HG02678 (cell line): ENCODE results near the gene GYPC.
"Not testable (repeated sequence)": the region's sequence is repeated elsewhere in the genome, so short reads cannot be mapped to it uniquely, and the experiment has no call there.

ENCODE experiments used
- ATAC-seq: cut with Tn5 transposase; IDR thresholded peaks from one replicate; pipeline ENCODE4 v1.9.1; 2021; ENCODE audit warnings: mild to moderate bottlenecking, moderate library complexity; ENCODE audit not compliant: unreplicated experiment

Gene GYPC

DNA sequence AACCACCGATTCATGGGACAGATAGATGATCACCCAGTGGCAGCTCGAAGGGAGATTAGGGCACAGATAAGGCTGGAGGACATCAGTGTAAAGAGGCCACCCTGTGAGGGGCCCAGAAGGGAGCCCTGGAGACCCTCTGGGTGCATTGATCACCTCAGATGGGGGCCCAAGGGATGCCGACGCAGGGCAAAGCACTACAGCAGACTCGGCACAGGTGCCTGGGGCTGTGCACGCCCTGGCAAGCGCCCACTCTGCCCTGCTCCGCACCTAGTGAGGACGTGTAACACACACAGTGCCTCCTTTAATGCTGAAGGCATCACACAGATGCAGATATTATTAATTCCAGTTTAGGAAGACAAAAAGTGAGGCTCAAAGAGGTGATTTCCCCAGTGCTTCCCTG lies 9.5 kb downstream of the GYPC start:
- ATAC-seq, result no peak

- no peak for ATAC-seq
Observed at GRCh38 chr2:126668254-126668653, 12.3 kb downstream of the GYPC start.

DNA sequence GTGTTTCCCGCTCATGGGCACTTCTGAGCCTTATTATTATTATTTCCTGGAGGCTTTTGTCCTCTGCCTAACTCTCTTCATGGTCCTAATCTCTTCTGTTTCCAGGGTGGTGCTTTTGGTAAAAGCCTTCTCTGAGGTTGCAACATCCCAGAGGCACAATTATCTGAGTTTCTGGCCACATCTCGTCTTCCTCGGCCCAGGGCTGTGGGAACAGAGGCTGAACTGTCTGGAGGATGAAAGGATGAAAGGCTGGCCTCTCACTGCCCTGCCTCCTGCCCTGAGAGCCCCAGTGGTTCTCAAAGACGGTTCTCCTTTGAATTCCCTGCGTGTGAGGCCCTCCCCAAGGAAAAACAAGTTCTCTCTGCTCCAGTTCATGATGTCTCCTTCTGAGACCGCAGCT lies 13.8 kb downstream of the GYPC start:
- no peak for ATAC-seq

DNA sequence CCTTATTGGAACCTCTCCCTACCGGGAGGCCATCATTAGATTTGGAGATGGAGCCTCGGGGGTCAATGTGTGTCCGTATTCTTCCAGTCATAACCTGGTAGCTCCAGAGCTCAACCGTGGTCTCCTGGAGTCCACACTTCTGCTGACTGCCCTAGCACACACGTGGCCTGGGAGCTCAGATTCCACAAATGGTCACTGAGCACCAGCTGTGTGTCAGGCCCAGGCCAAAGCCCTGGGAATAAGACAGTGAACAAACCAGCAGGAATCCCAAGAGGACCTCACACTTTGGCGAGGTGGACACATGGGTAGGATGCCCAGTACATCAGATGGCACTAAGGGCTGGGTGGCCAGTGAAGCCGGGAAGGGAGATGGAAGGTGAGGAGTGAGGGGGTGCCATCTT lies 15.5 kb downstream of the GYPC start:
- ATAC-seq, result no peak

- ATAC-seq, result no peak
Observed at GRCh38 chr2:126672980-126673605, 17.1 kb downstream of the GYPC start.

DNA sequence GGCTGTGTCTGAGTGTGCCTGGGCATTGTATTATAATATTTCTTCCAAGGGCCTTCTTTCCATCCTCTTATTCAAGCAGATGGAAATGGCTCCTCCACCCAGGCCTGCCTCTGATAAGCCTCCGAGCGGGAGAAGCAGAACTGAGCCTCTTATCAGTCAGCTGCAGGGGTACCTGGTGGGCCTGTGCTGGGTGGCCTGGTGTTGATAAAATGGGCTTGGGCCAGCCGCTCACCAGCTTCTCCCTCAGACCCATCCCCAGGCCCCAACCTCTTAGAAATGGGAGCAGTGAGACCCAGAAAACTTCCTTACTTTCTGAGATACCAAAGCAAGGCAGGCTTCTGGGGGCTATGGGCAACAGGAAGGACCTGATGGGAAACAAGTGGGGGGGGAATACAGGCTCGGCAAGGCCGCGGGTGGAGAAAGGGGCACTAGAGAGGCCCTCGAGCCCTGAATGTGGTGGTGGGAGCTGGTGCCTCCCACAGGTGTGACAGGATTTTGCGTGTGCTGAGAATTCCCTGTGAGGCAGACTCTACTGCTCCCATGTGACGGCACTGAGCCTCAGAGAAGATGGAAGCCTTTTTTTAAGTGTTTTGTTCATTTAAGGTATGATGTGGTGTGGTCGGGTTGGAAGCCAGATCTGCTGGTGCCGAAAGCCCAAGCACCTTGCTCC lies 18.3 kb downstream of the GYPC start:
- no peak for ATAC-seq

DNA sequence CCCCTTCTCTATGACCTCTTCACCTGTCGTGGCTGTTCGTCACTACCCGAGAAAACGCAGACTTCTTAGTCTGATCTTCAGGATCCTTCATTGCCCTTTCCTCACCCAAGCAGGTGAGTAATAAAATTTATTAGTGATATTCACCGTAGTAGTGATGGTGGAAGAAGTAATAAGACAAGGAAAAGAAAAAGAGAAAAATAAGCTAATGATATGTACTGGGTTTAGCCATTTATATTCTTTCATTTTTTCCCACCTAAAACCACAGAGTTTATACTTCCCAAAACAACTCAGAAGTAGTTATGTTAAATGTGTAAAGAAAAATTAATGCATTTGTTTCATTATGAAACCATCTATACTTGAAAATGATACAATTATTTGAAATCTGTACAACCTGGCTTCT lies 19.7 kb downstream of the GYPC start:
- ATAC-seq, result no peak

DNA sequence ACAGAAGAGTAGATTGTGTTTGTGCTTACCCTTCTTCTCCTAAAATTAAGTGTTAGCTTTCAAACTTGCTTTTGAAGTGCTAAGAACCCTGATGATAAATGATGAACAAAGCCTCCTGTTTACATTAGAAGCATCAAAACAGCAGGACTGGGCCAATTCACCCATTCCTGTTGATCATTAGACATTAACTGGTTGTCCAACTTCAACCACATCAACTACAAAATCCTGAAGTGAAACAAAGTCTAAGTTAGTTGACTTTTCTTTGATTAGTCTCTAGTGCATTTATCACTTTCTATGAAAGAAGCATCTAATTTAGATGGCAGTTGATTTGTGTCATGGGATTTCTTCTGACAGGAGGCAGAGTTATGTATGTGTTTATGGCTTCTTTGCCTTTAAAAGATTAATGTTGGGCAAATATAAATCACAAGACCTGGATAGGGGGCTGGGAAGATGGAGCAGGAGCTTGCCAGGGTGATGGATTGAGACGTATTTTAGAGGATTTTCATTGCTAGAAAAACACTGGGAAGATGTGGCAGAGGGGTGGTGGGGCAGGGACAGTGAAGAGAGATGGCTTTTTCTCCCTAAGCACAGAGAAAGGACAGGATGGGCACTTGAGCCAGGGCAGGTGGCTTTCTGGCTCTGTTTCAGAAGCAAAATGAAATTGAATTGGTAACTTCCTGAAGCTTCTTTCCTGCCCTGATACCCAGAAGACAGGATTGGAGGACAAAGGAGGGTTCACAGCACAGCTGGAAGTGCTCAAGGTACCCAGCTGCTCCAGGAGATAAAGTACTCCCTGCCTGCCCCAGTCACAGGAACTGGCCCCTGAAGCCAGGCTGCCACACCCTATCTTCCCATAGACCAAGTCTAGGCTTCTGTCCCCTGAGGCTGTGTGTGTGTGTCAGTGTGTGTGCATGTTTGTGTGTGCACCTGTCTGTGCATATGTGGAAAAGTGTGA lies 20.5 kb downstream of the GYPC start:
- no peak for ATAC-seq

GRCh38 chr2:126677176-126677538 lies 21.2 kb downstream of the GYPC start:
- ATAC-seq, result no peak

DNA sequence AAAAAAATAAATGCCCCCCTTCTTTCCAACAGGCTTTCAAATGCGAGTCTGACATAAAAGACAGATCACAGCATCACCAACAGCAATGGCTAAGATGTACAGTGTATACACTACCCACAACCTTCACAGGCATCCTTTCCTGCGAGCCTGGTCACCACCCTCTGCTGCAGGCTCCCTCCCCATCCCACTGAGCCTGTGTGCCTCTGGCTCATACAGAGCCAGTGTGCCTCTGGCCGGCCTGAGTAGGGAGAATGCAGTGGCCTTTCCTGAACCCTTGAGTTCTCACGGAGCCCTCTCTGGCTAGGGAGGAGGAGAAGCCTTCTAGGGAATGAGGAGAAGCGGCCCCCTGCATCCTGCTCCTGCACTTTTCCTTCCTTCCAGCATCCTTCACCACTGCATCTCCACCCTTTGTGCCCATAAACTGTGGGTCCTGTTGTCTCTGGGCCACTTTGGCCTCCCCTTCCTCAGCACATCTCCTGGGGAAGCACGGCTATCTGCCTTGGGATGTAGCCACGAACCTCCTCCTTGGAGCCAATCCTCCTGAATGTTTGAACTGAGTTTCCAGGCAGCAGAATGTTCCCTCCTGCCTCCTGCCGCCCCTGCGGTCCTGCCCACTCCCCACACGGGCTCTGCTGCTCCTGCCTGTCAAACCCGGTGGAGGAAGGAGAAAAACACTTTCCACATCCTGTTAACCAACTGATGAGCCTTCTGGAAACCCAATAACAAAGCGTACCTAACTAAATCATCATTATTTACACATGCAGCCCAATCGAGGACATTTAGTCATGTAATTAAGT lies 22.5 kb downstream of the GYPC start:
- no peak for ATAC-seq

DNA sequence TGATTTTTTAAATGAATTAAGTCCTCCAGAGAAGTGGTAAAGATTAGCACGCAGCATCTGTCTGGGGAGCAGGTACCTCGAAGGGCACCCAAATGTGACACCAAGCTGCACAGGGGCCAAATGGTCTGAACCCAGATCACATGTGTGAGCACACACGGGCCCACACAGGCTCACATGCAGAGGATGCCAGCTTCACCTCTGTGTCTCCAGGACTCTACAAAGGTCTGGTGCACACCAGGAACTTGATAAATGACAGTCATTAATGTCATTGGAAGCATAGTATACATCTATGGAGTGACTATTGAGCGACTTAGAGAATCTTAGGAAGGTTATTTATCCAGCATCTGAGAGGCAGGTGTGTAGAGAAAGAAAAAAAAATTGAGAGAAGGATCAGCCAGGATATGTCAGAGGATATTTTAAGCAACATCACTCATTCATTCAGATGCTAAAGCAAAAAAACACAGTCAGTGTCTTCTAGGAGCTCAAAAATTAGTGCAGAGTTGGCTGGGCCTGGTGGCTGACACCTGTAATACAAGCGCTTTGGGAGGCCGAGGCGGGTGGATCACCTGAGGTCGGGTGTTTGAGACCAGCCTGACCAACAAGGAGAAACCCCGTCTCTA lies 23.2 kb downstream of the GYPC start:
- ATAC-seq, result no peak

DNA sequence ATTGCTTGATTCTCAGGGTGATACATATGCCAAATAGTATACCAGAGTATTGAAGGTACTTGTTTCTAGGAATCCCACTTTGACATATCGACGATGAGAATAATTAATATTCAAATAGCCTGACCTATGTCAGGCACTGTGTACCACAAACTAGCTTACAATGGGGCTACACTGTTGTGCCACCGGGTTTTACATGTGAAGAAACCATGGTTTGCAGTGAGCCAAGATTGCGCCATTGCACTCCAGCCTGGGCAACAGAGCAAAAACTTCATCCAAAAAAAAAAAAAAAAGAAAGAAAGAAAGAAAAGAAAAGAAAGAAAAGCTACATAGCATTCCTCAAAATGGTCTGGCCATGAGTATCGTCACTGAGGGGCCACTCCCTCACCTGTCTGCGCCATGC lies 25.5 kb downstream of the GYPC start:
- no peak for ATAC-seq

DNA sequence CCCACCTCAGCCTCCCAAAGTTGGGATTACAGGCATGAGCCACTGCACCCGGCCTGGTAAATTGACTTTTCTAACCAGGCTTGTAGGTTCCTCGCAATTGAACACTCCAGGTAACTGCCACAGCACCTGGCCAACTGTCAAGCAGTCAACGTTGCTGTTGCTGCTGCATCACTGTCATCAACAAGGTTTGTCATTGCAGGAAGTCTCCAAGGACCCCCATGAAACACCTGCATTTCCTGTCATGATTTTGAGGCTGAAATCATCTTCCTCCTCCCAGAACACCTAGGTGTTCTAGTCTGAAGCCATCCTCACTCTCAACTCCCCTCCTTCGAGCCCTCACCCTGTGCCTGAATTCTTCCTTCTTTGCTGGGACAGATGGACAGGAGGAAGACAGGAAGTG lies 29.7 kb downstream of the GYPC start:
- no peak for ATAC-seq

DNA sequence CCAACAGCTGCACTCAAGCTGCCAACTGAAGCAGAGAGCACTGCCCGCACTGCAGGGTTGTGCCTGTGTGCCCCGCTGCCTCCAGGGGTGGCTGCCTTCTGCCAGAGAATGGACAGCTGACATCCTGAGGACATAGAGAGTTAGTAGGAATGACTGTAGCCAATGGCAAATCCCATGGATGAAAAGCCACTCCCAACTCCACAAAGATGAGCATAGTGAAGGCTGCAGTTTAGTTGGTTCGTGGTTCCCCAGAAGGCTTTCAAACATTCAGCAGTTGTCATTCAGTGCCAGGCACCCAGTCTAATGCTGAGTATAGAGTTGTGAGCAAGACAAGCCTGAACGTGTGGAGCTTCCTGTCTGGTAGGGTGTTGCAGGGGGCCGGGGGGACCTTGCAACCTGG lies 30.3 kb downstream of the GYPC start:
- ATAC-seq, result no peak

- ATAC-seq, result no peak
Observed at GRCh38 chr2:126686841-126687485, 31.0 kb downstream of the GYPC start.

- no peak for ATAC-seq
Observed at GRCh38 chr2:126687503-126687902, 31.5 kb downstream of the GYPC start.

DNA sequence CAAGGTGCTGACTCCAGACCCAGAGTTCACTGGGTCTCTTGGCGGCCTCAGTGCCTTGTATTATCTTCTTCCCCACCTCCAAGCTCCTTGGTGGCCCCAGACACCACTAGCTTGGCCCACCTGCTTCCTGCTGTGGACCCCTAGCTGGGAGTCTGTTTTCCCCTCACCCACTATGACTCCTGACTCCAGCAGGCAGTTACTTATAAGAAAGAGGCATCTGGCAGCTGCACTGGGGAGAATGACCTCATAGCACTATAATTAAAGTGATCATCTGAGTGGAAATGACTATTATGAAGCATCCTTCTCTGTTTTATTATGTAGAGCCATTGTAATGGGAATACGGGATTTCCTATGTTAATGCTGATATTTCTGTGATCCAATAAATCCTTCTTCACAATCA lies 32.6 kb downstream of the GYPC start:
- ATAC-seq, result not testable (repeated sequence)

DNA sequence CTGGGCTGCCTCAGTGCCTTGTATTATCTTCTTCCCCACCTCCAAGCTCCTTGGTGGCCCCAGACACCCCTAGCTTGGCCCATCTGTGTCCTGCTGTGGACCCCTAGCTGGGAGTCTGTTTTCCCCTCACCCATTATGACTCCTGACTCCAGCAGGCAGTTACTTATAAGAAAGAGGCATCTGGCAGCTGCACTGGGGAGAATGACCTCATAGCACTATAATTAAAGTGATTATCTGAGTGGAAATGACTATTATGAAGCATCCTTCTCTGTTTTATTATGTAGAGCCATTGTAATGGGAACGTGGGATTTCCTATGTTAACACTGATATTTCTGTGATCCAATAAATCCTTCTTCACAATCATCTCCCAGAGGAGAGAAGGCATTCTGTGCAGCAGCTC lies 36.3 kb downstream of the GYPC start:
- ATAC-seq, result not testable (repeated sequence)

DNA sequence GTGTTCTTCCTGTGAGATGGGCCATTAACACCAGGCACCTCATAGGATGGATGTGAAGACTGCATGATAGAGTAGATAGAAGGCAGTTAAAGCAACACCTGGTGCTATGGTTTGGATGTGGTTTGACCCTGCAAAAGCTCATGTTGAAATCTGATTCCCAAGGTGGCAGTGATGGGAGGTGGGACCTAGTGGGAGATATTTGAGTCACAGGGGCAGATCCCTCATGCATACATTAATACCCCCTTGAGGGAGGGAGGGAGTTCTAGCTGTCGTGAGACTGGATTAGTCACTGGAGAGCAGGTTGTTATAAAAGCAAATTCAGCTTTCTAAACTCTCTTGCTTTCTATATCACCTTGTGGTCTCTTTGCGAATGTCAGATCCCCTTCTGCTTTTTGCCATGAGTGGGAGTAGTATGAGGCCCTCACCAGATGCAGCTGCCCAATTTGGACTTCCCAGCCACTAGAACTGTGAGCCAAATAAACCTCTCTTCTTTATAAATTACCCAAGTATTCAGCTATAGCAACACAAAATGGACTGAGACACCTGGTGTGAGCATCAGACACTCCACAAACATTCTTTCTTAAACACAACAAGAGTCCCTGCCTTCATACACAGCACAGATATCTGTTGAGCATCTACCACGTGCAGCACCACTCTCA lies 37.1 kb downstream of the GYPC start:
- not testable (repeated sequence) for ATAC-seq
